Gastroesophageal sphincter (tissue), 4 donors: ENCODE measurements around the gene C9orf85. TPM values are rescaled to one million over a fixed set of nuclear protein-coding genes. Genes with fewer than 3 reads are reported as not detected.

Source experiments
- ATAC-seq: fragments of 150-250 bp; one replicate; pipeline ENCODE4 v1.9.1; 2016; ENCODE audit warnings: mild to moderate bottlenecking, moderate library complexity
- H3K27ac ChIP-seq, 4 donors: fragments of 200-600 bp; sonication (generic) in 3 of 4; 1 replicate in 3 of 4; 2 replicates in 1 of 4; pipeline ENCODE4 v1.5.1; 2016 to 2019
- H3K27me3 ChIP-seq: fragments of 200-600 bp; sonication (generic); one replicate; pipeline ENCODE4 v1.5.1; 2019
- H3K36me3 ChIP-seq, 2 donors: fragments of 200-600 bp; sonication (generic); one replicate each; pipeline ENCODE4 v1.5.1; 2019; ENCODE audit warnings: control low read depth in 1 of 2
- H3K4me1 ChIP-seq, 3 donors: fragments of 200-600 bp; sonication (generic); 1 replicate in 2 of 3; 2 replicates in 1 of 3; pipeline ENCODE4 v1.5.1; 2016 to 2019; ENCODE audit warnings: control low read depth in 2 of 3
- H3K4me3 ChIP-seq, 2 donors: fragments of 200-600 bp; sonication (generic); one replicate each; pipeline ENCODE4 v1.5.1; 2019; ENCODE audit warnings: mild to moderate bottlenecking in 1 of 2, moderate library complexity in 1 of 2
- H3K9me3 ChIP-seq, 3 donors: fragments of 200-600 bp; sonication (generic); one replicate each; pipeline ENCODE4 v1.5.1; 2017 to 2019; ENCODE audit warnings: control low read depth in 2 of 3
- EP300 ChIP-seq: sonication (generic); formaldehyde crosslinking; IDR thresholded peaks from one replicate; pipeline ENCODE4 v1.6.1; 2017; ENCODE audit warnings: antibody characterized with exemption, mild to moderate bottlenecking
- POLR2A ChIP-seq, 2 donors: fragments of 450-650 bp; IDR thresholded peaks; one replicate each; pipeline ENCODE4 v1.6.1; 2017; ENCODE audit warnings: antibody characterized with exemption in 2 of 2, mild to moderate bottlenecking in 2 of 2, moderate library complexity in 1 of 2
- POLR2AphosphoS5 ChIP-seq: sonication (generic); formaldehyde crosslinking; IDR thresholded peaks from one replicate; pipeline ENCODE4 v1.6.1; 2017; ENCODE audit warnings: antibody characterized with exemption
- WGBS, 2 donors: methylation state at CpG; one replicate each; pipeline ENCODE4 v1.1.5; 2018; ENCODE audit warnings: low coverage in 1 of 2; 5-methylcytosine and 5-hydroxymethylcytosine counted together
- total RNA-seq, 4 donors: library from RNA; depleted of rRNA; stranded (reverse); fragments of >200 nt; gene quantifications; one replicate each; pipeline ENCODE4 v1.1.0, GENCODE V29; 2016
- TF ChIP-seq, protein P1 (sequence below), 4 experiments: fragments of 200-600 bp in 2 of 4; fragments of 450-650 bp in 2 of 4; sonication (generic) in 1 of 4; IDR thresholded peaks; one replicate each; pipeline ENCODE4 v1.5.1; 2017 to 2019; ENCODE audit warnings: antibody characterized with exemption in 4 of 4, mild to moderate bottlenecking in 2 of 4, moderate library complexity in 2 of 4

C9orf85 gene
- total RNA-seq, 4 donors from 2014 or later: 9.8 to 14.6 (median 11.9) TPM

DNA sequence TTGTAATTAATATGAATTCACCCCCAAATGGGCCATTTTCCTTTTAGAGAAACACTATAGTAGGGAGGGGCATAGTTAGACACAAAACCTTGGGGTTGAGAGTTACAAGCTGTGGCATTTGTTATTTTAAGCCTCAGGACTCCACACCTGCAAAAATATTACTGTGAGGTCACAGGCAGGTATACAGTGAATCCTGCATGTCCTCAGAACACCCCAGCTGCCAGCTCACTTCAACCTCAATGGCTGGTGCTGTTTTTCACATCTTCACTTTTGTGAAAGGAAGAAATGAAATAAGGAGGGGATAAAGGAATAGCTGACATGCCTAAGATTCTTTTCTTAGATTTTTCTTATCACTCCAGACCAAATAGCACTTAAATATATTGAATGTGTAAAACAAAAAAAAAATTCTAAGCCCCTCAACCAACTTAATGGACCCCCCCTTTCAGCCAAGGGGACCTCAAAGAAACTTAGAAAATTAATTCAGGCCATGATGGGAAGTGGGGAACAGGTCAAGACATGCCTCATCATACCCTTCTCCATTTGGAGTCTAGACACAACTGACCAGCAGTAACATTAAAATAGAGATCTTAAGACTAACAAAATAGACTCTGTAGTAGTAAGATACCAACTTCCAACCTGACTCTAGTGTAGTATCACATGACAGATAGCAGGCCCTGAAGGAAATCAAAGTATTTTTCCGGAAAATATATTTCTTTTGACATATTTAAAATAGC, 9.2 kb downstream of the C9orf85 start:
- WGBS, 2 donors: 82 to 100% methylated on average over 1 of the region's 1 CpG
- Histone ChIP-seq H3K9me3 (no peaks in the 10 kb centered on the region), H3K27me3 (no peaks in the 10 kb centered on the region), H3K4me1 (peaks cover 0 to 22% (median 5%) of the 10 kb centered on the region in 3 donors), H3K27ac (no peak overlapping the region), H3K36me3 (peaks cover 0 to 14% of the 10 kb centered on the region in 2 donors), H3K4me3 (no peak overlapping the region)
- no peak for ATAC-seq
- TF ChIP-seq POLR2AphosphoS5 (no peak), POLR2A (IDR thresholded peaks at IDR 0.05) (no peak), EP300 (no peak)
- TF ChIP-seq, protein P1, sequence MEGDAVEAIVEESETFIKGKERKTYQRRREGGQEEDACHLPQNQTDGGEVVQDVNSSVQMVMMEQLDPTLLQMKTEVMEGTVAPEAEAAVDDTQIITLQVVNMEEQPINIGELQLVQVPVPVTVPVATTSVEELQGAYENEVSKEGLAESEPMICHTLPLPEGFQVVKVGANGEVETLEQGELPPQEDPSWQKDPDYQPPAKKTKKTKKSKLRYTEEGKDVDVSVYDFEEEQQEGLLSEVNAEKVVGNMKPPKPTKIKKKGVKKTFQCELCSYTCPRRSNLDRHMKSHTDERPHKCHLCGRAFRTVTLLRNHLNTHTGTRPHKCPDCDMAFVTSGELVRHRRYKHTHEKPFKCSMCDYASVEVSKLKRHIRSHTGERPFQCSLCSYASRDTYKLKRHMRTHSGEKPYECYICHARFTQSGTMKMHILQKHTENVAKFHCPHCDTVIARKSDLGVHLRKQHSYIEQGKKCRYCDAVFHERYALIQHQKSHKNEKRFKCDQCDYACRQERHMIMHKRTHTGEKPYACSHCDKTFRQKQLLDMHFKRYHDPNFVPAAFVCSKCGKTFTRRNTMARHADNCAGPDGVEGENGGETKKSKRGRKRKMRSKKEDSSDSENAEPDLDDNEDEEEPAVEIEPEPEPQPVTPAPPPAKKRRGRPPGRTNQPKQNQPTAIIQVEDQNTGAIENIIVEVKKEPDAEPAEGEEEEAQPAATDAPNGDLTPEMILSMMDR (IDR thresholded peaks at IDR 0.05): no peak

DNA sequence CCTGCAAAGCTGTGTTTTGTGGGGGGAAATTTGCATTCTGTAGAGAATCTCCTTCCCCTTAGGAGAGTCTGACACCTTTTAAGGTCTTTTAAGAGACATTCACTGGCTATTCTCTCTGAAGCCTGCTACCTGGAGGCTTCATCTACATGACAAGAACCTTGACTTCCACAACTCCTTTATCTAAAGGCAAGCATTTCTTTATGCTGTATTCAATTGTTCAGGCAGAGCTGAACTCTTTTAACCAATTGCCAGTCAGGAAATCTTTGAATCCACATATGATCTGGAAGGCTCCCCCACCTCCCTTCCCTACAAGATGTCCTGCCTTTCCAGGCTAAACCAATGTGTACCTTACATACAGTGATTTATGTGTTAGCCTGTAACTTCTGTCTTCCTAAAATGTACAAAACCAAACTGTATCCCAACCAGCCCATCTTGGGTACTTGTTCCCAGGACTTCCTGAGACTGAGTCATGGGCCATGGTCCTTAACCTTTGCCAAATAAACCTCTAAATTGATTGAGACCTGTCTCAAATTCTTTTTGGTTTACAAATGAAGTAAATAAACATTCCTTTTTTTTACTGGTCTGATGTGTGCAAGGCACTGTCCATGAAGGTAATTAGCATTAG, 9.9 kb downstream of the C9orf85 start:
- no peak for ATAC-seq
- no peak overlapping the region for H3K4me3 ChIP-seq
- H3K36me3 ChIP-seq: peaks cover 0 to 14% of the 10 kb centered on the region in 2 donors
- peaks cover 0 to 22% (median 5%) of the 10 kb centered on the region in 3 donors for H3K4me1 ChIP-seq
- no peaks in the 10 kb centered on the region for H3K9me3 ChIP-seq
- H3K27ac ChIP-seq: no peak overlapping the region
- TF ChIP-seq, protein P1 (IDR thresholded peaks at IDR 0.05): no peak
- TF ChIP-seq EP300: no peak
- TF ChIP-seq POLR2A (IDR thresholded peaks at IDR 0.05): no peak
- TF ChIP-seq POLR2AphosphoS5: no peak
- no peaks in the 10 kb centered on the region for H3K27me3 ChIP-seq

DNA sequence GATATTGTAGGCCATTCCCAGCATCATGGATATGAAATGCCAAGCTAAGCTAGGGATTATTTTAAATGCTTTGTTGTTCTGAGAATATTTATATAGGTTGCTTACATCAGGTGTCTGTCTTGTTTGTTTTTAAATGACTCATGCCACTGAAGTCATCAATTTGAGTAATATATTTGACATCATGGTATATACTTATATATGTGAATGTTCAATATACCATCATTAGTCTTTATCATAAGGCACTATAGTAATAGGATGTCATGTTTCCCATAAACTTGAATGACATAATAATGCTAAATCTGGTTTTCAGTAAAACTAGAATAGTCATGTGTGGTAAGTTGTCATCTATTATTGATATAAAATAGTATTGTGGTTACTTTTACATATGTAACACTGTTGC, 13.1 kb downstream of the C9orf85 start:
- Histone ChIP-seq H3K4me3 (no peak overlapping the region), H3K36me3 (peaks cover 0 to 14% of the 10 kb centered on the region in 2 donors), H3K9me3 (no peaks in the 10 kb centered on the region), H3K27me3 (no peaks in the 10 kb centered on the region), H3K27ac (no peak overlapping the region), H3K4me1 (peaks cover 0 to 12% (median 0%) of the 10 kb centered on the region in 3 donors)
- TF ChIP-seq EP300: no peak
- TF ChIP-seq POLR2AphosphoS5: no peak
- TF ChIP-seq POLR2A (IDR thresholded peaks at IDR 0.05): no peak
- no peak for ATAC-seq

DNA sequence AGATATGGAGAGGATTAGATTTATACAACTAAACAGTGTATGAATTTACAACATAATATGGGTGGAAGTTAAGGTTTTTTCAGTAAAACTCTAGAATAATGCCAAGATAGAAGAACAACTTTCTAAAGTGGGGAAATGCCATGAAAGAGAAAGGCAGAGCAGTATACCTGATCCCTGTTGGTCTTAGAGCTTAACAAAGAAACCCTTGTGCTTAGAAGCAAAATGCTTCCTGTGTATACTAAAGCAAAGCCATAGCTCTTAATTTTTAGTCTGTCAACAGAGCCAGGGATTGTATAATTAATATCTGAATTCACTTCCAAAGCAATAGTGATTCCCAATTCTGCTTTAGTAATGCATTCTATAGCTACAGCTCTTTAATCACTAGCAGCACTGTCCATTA, 14.4 kb downstream of the C9orf85 start:
- Histone ChIP-seq H3K4me3 (no peak overlapping the region), H3K27me3 (no peaks in the 10 kb centered on the region), H3K4me1 (peaks cover 0 to 12% (median 0%) of the 10 kb centered on the region in 3 donors), H3K9me3 (no peaks in the 10 kb centered on the region), H3K36me3 (peaks cover 0 to 14% of the 10 kb centered on the region in 2 donors), H3K27ac (no peak overlapping the region)
- TF ChIP-seq EP300 (no peak), POLR2AphosphoS5 (no peak), POLR2A (IDR thresholded peaks at IDR 0.05) (no peak)
- TF ChIP-seq, protein P1 (IDR thresholded peaks at IDR 0.05): no peak
- ATAC-seq: no peak

DNA sequence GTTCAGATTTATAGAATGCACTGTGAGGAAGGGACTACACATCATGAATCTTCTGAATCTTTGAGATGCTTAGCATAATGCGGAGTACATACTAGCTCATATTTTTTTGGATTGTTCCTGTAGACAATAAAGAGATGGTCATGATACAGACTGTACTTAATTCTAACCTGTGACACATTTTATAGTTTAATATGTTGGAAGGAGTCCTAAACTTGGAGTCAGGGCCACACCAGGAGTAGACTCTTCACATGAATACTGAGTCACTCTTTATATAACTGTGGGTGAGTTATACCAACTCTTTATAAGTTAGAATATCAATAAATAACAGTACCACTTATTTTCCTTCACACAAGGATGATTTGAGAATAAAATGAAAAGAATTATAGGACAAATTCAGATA, 16.9 kb downstream of the C9orf85 start:
- TF ChIP-seq POLR2AphosphoS5 (no peak), EP300 (no peak), POLR2A (IDR thresholded peaks at IDR 0.05) (no peak)
- TF ChIP-seq, protein P1 (IDR thresholded peaks at IDR 0.05): no peak
- Histone ChIP-seq H3K27ac (no peak overlapping the region), H3K9me3 (no peaks in the 10 kb centered on the region), H3K4me3 (no peak overlapping the region), H3K4me1 (peaks cover 0 to 12% (median 0%) of the 10 kb centered on the region in 3 donors), H3K36me3 (peaks cover 0 to under 1% of the 10 kb centered on the region in 2 donors), H3K27me3 (no peaks in the 10 kb centered on the region)
- 91 to 100% methylated on average over 1 of the region's 1 CpG for WGBS, 2 donors
- no peak for ATAC-seq
